IMR-90 (cell line): ENCODE data around the gene AK1. TPM values are rescaled to one million over a fixed set of nuclear protein-coding genes. Genes with fewer than 3 reads are reported as not detected.

Source experiments
- ATAC-seq: fragments of 200-7000 bp; cut with Tn5 transposase; 2 replicates; pipeline ENCODE4 v1.9.1; 2020; ENCODE audit warnings: low read depth, mild to moderate bottlenecking, moderate library complexity
- BruUV-seq: library from RNA; stranded (reverse); fragments of 400-500 nt; replicated peaks from 2 replicates; lab custom pipeline; 2021; lab: Mats Ljungman, UMichigan
- CTCF ChIA-PET: fragments of 300-600 bp; formaldehyde crosslinking; extraction: SDS; loops from one replicate; lab custom pipeline; 2021; ENCODE audit warnings: antibody characterized with exemption; lab: Yijun Ruan, JAX
- POLR2A ChIA-PET: fragments of 300-600 bp; sonication (Branson Sonifier 250); formaldehyde crosslinking; loops from one replicate; lab custom pipeline; 2022; ENCODE audit warnings: antibody characterized with exemption; ENCODE audit not compliant: unreplicated experiment; lab: Charles Lee
- DNase-seq: peaks from one replicate; pipeline ENCODE4 v3.0.0; 2013
- H2AFZ ChIP-seq: replicated peaks from 2 replicates; pipeline ENCODE3; 2013; ENCODE audit warnings: low read length, mild to moderate bottlenecking; ENCODE audit not compliant: poor library complexity
- H2AK5ac ChIP-seq: 2 replicates; pipeline ENCODE4 v1.6.1; 2013; ENCODE audit warnings: low read depth, low read length, inconsistent platforms
- H2AK9ac ChIP-seq: replicated peaks from 2 replicates; pipeline ENCODE3; 2013; ENCODE audit warnings: mild to moderate bottlenecking, low read depth, low read length, moderate library complexity; ENCODE audit not compliant: poor library complexity
- H2BK120ac ChIP-seq: 2 replicates; pipeline ENCODE4 v1.6.1; 2013; ENCODE audit warnings: low read depth, low read length, inconsistent platforms
- H2BK15ac ChIP-seq: 3 replicates; pipeline ENCODE4 v1.6.1; 2013; ENCODE audit warnings: low read depth, low read length, inconsistent platforms
- H2BK20ac ChIP-seq: 2 replicates; pipeline ENCODE4 v1.6.1; 2013; ENCODE audit warnings: low read depth, mild to moderate bottlenecking, inconsistent platforms, low read length, moderate library complexity
- H2BK5ac ChIP-seq: 2 replicates; pipeline ENCODE4 v1.6.1; 2013; ENCODE audit warnings: mild to moderate bottlenecking, low read depth, low read length, inconsistent platforms; ENCODE audit not compliant: poor library complexity, severe bottlenecking
- H3K14ac ChIP-seq: replicated peaks from 2 replicates; pipeline ENCODE4 v1.6.1; 2013; ENCODE audit warnings: low read depth, low read length, inconsistent platforms
- H3K18ac ChIP-seq: 2 replicates; pipeline ENCODE4 v1.6.1; 2013; ENCODE audit warnings: low read depth, low read length, control low read depth
- H3K23ac ChIP-seq: 2 replicates; pipeline ENCODE4 v1.6.1; 2013; ENCODE audit warnings: low read depth, low read length, inconsistent platforms
- H3K27ac ChIP-seq: 2 replicates; pipeline ENCODE4 v1.5.1; 2013; ENCODE audit warnings: mild to moderate bottlenecking, control low read depth, low read length; ENCODE audit not compliant: insufficient read depth
- H3K27me3 ChIP-seq: 2 replicates; pipeline ENCODE4 v1.6.1; 2013; ENCODE audit warnings: low read length; ENCODE audit not compliant: control insufficient read depth, insufficient read depth
- H3K36me3 ChIP-seq: 2 replicates; pipeline ENCODE4 v1.6.1; 2013; ENCODE audit warnings: low read length, mixed read lengths; ENCODE audit not compliant: control insufficient read depth, insufficient read depth
- H3K4ac ChIP-seq: 2 replicates; pipeline ENCODE4 v1.6.1; 2013; ENCODE audit warnings: low read depth, low read length, inconsistent platforms
- H3K4me1 ChIP-seq: 2 replicates; pipeline ENCODE4 v1.6.1; 2013; ENCODE audit warnings: low read length, mixed read lengths; ENCODE audit not compliant: control insufficient read depth, insufficient read depth
- H3K4me2 ChIP-seq: 2 replicates; pipeline ENCODE4 v1.6.1; 2013; ENCODE audit warnings: low read depth, mild to moderate bottlenecking, control low read depth, low read length, moderate library complexity
- H3K4me3 ChIP-seq: 2 replicates; pipeline ENCODE4 v1.5.1; 2013; ENCODE audit warnings: low read depth, mild to moderate bottlenecking, control low read depth, low read length, moderate library complexity; ENCODE audit not compliant: insufficient read depth
- H3K56ac ChIP-seq: 2 replicates; pipeline ENCODE4 v1.6.1; 2013; ENCODE audit warnings: low read length, inconsistent platforms; ENCODE audit not compliant: insufficient read depth; ENCODE audit errors: extremely low read depth
- H3K79me1 ChIP-seq, 2 experiments: 2 replicates each; pipeline ENCODE4 v1.6.1; 2013; ENCODE audit warnings: low read length in 2 of 2, inconsistent platforms in 1 of 2, low read depth in 1 of 2
- H3K9ac ChIP-seq: 2 replicates; pipeline ENCODE4 v1.6.1; 2013; ENCODE audit warnings: low read depth, low read length, control low read depth
- H3K9me1 ChIP-seq: 2 replicates; pipeline ENCODE4 v1.6.1; 2013; ENCODE audit warnings: low read length, inconsistent platforms; ENCODE audit not compliant: insufficient read depth
- H3K9me3 ChIP-seq: 2 replicates; pipeline ENCODE4 v1.6.1; 2013; ENCODE audit warnings: low read length; ENCODE audit not compliant: control insufficient read depth, insufficient read depth
- H4K20me1 ChIP-seq: 2 replicates; pipeline ENCODE4 v1.6.1; 2013; ENCODE audit warnings: low read length, inconsistent platforms; ENCODE audit not compliant: insufficient read depth
- H4K5ac ChIP-seq: 2 replicates; pipeline ENCODE4 v1.6.1; 2013; ENCODE audit warnings: mild to moderate bottlenecking, low read depth, low read length, control low read depth
- H4K8ac ChIP-seq, 2 experiments: 2 replicates each; pipeline ENCODE4 v1.6.1; 2013; ENCODE audit warnings: low read depth in 2 of 2, low read length in 2 of 2, control low read depth in 1 of 2, inconsistent platforms in 1 of 2
- H4K91ac ChIP-seq: 2 replicates; pipeline ENCODE4 v1.6.1; 2013; ENCODE audit warnings: low read depth, low read length, inconsistent platforms; ENCODE audit not compliant: insufficient read depth
- CEBPB ChIP-seq: IDR thresholded peaks from 2 replicates; pipeline ENCODE4 v1.6.1; 2012; ENCODE audit warnings: low read depth, low read length, improper control_type of control experiment
- CHD1 ChIP-seq: IDR thresholded peaks from 2 replicates; pipeline ENCODE4 v1.6.1; 2012; ENCODE audit warnings: low read depth, low read length, improper control_type of control experiment
- ELK1 ChIP-seq: fragments of 150-350 bp; IDR thresholded peaks from 2 replicates; pipeline ENCODE4 v1.6.1; 2016; ENCODE audit warnings: low read depth, mild to moderate bottlenecking, low read length, moderate library complexity, borderline replicate concordance
- NFE2L2 ChIP-seq: fragments of 150-350 bp; IDR thresholded peaks from 2 replicates; pipeline ENCODE4 v1.6.1; 2016; ENCODE audit warnings: low read depth, mild to moderate bottlenecking, low read length
- RAD21 ChIP-seq: IDR thresholded peaks from 2 replicates; pipeline ENCODE4 v1.6.1; 2012; ENCODE audit warnings: low read length, improper control_type of control experiment
- WGBS, 2 experiments: methylation state at CpG; one replicate each; pipeline versions ENCODE4 v1.1.5 to v1.1.7; 2013; ENCODE audit warnings: missing lambda C conversion rate in 2 of 2; ENCODE audit not compliant: insufficient read length in 1 of 2; ENCODE audit errors: extremely low coverage in 2 of 2; 5-methylcytosine and 5-hydroxymethylcytosine counted together
- dilution Hi-C: fragments of 300-500 bp; cut with HindIII; formaldehyde crosslinking; loops from one replicate; pipeline ENCODE4 v1.14.3; 2018; ENCODE audit warnings: low sequenced_read_pairs; ENCODE audit not compliant: unreplicated experiment
- in situ Hi-C: fragments of 300-500 bp; cut with MboI; formaldehyde crosslinking; loops from 3 replicates; pipeline ENCODE4 v1.14.3; 2019; ENCODE audit warnings: low sequenced_read_pairs, inconsistent platforms, mixed read lengths
- intact Hi-C: fragments of 100-400 bp; cut with micrococcal nuclease; formaldehyde crosslinking; loops from 2 replicates; pipeline ENCODE4 v1.10.0; 2022
- polyA plus RNA-seq, 3 experiments: library from polyadenylated mRNA; depleted of rRNA; stranded (reverse); fragments of >200 nt; gene quantifications; 2 replicates each; pipeline ENCODE4 v1.2.3, GENCODE V29; 2012; ENCODE audit warnings: low replicate concordance in 1 of 3
- total RNA-seq: library from RNA; depleted of rRNA; stranded (reverse); fragments of >200 nt; gene quantifications from 2 replicates; pipeline ENCODE4 v1.2.3, GENCODE V29; 2012
- TF ChIP-seq, protein P1 (sequence below): conservative IDR thresholded peaks from 2 replicates; pipeline ENCODE4 v1.5.1; 2012; ENCODE audit warnings: mild to moderate bottlenecking, low read depth, low read length, improper control_type of control experiment

The AK1 gene
- total and polyA plus RNA-seq, 2 of the 4 experiments (the other 2 are of a cell fraction) = 44.8 to 119 TPM

DNA sequence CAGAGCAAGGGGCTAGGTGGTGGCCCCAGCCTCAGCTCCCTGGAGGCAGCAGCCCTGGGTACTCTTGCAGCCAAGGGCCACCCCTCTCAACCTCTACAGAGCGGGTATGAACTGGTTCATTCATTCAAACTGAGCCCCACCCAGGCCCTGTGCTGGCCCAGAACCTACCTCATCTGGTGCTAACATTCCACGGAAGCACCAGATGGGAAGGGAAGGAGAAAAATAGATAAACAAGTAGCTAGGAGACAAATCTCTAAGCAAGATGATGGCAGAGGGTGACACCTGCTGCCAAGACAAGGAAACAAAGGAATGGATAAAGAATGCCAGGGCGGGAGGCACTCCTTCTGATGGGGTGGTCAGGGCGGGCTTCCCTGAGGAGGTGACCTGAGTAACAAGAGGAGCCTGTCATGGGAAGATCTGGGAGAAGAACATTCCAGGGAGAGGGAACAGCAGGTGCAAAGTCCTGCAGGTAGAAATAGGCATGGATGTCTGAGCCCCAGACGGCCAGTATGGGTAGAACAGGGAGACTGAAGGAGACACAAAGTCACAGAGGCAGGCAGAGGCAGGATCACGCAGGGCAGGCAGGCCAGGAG, 33.2 kb upstream of the AK1 start:
- no TSS peak for BruUV-seq
- ChIA-PET POLR2A (no interaction called here), CTCF (interaction anchor here (1.0 kb wide), 1 partner anchor 124 kb away, joined by 3 read pairs; no protein-coding TSS in a partner anchor)
- H2AFZ ChIP-seq = peak overlapping the region; percentile 33
- no peak overlapping the region for H3K23ac ChIP-seq
- peaks cover 2% of the 10 kb centered on the region; the same call in 1 of the 2 replicates for H3K9me1 ChIP-seq
- H3K4me1 ChIP-seq = peaks cover 5% of the 10 kb centered on the region
- H3K4me3 ChIP-seq = no peak overlapping the region
- WGBS, 2 experiments = 88% methylated on average over 3 of the region's 6 CpGs; no CpG with 5 or more reads in 1 of the 2 experiments
- H2AK9ac ChIP-seq = peak overlapping the region; percentile 9
- no peak overlapping the region for H3K56ac ChIP-seq
- in situ Hi-C loops (no loop called here), dilution Hi-C loops (no loop called here), intact Hi-C loops (loop anchor here (10.0 kb wide), 1 partner anchor 296 kb away; the partner anchor contains the start of gene STXBP1)
- no peak overlapping the region for H4K8ac ChIP-seq
- peak; percentile 47 for DNase-seq
- peak; percentile 55 for ATAC-seq
- H3K27ac ChIP-seq = no peak overlapping the region
- no peak overlapping the region for H2BK5ac ChIP-seq
- peak overlapping the region; percentile 3; the same call in 1 of the 2 replicates for H2AK5ac ChIP-seq
- no peak overlapping the region for H3K18ac ChIP-seq
- H3K27me3 ChIP-seq = no peaks in the 10 kb centered on the region
- peaks cover 31% of the 10 kb centered on the region for H3K36me3 ChIP-seq
- no peak overlapping the region for H3K4me2 ChIP-seq
- H2BK120ac ChIP-seq = no peak overlapping the region
- no peak overlapping the region for H4K91ac ChIP-seq
- H2BK15ac ChIP-seq = no peak overlapping the region
- no peak overlapping the region for H2BK20ac ChIP-seq
- no peak overlapping the region for H3K4ac ChIP-seq
- H3K9ac ChIP-seq = no peak overlapping the region
- H3K79me1 ChIP-seq = peaks cover 0 to 15% of the 10 kb centered on the region in 2 experiments; a peak in 1 of 4 replicates
- H3K14ac ChIP-seq = no peak overlapping the region
- TF ChIP-seq NFE2L2 (no peak), CEBPB (no peak), ELK1 (no peak), CHD1 (no peak), RAD21 (peak; percentile 47)
- TF ChIP-seq, protein P1, sequence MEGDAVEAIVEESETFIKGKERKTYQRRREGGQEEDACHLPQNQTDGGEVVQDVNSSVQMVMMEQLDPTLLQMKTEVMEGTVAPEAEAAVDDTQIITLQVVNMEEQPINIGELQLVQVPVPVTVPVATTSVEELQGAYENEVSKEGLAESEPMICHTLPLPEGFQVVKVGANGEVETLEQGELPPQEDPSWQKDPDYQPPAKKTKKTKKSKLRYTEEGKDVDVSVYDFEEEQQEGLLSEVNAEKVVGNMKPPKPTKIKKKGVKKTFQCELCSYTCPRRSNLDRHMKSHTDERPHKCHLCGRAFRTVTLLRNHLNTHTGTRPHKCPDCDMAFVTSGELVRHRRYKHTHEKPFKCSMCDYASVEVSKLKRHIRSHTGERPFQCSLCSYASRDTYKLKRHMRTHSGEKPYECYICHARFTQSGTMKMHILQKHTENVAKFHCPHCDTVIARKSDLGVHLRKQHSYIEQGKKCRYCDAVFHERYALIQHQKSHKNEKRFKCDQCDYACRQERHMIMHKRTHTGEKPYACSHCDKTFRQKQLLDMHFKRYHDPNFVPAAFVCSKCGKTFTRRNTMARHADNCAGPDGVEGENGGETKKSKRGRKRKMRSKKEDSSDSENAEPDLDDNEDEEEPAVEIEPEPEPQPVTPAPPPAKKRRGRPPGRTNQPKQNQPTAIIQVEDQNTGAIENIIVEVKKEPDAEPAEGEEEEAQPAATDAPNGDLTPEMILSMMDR = peak; percentile 37
- H4K5ac ChIP-seq = no peak overlapping the region
- no peaks in the 10 kb centered on the region for H4K20me1 ChIP-seq
- H3K9me3 ChIP-seq = no peaks in the 10 kb centered on the region
